Measurements from ENCODE around the gene JPT2.

Gene JPT2

DNA sequence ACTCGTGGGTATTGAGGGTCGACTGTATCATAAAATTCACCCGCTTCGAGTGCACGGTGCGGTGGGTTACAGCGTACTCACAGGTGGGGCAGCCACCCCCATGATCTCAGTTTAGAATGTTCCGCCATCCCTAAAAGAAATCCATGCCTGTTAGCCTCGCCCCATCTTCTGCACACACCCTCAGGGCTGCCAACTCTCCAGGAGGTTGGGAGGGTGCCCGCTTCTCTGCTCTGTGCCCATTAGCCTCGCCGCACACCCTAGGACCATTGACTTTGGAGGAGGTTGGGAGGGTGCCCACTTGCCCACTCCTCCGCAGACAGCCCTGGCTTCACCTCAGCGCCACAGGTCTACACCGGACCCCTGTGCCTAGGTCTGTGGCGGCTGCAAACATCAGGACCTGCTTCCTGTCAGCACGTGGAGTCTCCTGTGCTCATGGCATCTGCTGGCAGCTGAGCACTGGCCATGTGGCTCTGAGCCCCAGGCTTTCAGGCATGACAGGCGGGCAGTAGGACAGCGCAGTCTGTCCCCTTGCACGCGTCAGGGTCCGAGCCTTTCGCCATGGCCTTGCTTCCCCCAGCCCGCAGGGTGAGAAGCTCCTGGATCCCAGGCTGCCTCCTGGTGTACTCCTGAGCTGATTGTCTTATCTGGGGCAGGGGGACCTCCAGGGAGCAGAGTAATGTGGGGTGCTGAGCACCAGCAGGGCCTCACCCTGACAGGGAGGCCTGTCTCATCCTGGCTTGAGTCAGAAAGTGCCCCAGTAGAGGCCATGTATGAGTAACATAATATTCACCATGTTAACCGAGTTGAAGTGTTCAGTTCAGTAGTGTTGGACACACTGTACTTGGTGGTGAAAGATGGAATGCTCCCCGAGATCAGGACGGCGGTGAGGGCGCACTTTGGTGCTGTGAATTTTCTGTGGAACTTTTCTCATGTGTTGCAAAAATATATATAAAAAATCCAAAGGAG is 71.4 kb downstream of the JPT2 start:
- DNase-seq (ENCODE audit: low read depth in 4 of 4, low spot score in 1 of 4): no peak

Measured in stimulated activated CD4-positive, alpha-beta T cell treated with anti-CD3 and anti-CD28 coated beads, Interleukin-1b, Interleukin-23, amount 100 ng/mL, for 24 hours (primary cell).